Measurements from ENCODE around the gene EFHD2. TPM values are rescaled to one million over a fixed set of nuclear protein-coding genes. Genes with fewer than 3 reads are reported as not detected.
"Not testable (repeated sequence)": the region's sequence is repeated elsewhere in the genome, so short reads cannot be mapped to it uniquely, and the experiment has no call there.

Gene EFHD2
- total RNA-seq, 4 donors from 2014 or later: 84.2 to 236 (median 196) TPM

- Histone ChIP-seq H3K36me3 (no peaks in the 10 kb centered on the region), H3K4me3 (no peak overlapping the region), H3K4me1 (peaks cover 0 to 11% (median 5%) of the 10 kb centered on the region in 4 donors), H3K27ac (no peak overlapping the region), H3K9me3 (no peaks in the 10 kb centered on the region), H3K27me3 (no peaks in the 10 kb centered on the region)
- TF ChIP-seq CTCF (IDR thresholded peaks at IDR 0.05) (no peak), POLR2A (IDR thresholded peaks at IDR 0.05) (no peak)
- no peak for DNase-seq
These were observed 23.4 kb upstream of the EFHD2 start for GRCh38 chr1:15386164-15386749.

- Histone ChIP-seq H3K4me1 (peaks cover 0 to 11% (median 5%) of the 10 kb centered on the region in 4 donors), H3K27me3 (no peaks in the 10 kb centered on the region), H3K36me3 (no peaks in the 10 kb centered on the region), H3K4me3 (no peak overlapping the region), H3K27ac (no peak overlapping the region), H3K9me3 (no peaks in the 10 kb centered on the region)
- no peak for TF ChIP-seq CTCF (IDR thresholded peaks at IDR 0.05)
- TF ChIP-seq POLR2A (IDR thresholded peaks at IDR 0.05): no peak
- DNase-seq: no peak
These were observed 21.3 kb upstream of the EFHD2 start for GRCh38 chr1:15388201-15388880.

GRCh38 chr1:15389828-15390227 is 19.9 kb upstream of the EFHD2 start:
- H3K36me3 ChIP-seq, H3K27me3 ChIP-seq, DNase-seq, H3K4me3 ChIP-seq, H3K27ac ChIP-seq, H3K4me1 ChIP-seq, H3K9me3 ChIP-seq: not testable (repeated sequence)

GRCh38 chr1:15390667-15391066 is 19.0 kb upstream of the EFHD2 start:
- H3K4me1 ChIP-seq: peaks cover 0 to 8% (median 2%) of the 10 kb centered on the region in 4 donors
- H3K36me3 ChIP-seq: no peaks in the 10 kb centered on the region
- TF ChIP-seq POLR2A (IDR thresholded peaks at IDR 0.05): no peak
- no peak for TF ChIP-seq CTCF (IDR thresholded peaks at IDR 0.05)
- H3K27ac ChIP-seq: no peak overlapping the region
- no peaks in the 10 kb centered on the region for H3K27me3 ChIP-seq
- H3K9me3 ChIP-seq: no peaks in the 10 kb centered on the region
- H3K4me3 ChIP-seq: no peak overlapping the region
- DNase-seq: no peak

- no peaks in the 10 kb centered on the region for H3K27me3 ChIP-seq
- no peak overlapping the region for H3K4me3 ChIP-seq
- peaks cover 0 to 1% (median under 1%) of the 10 kb centered on the region in 4 donors for H3K4me1 ChIP-seq
- no peak for DNase-seq
- H3K27ac ChIP-seq: no peak overlapping the region
- TF ChIP-seq CTCF (IDR thresholded peaks at IDR 0.05): no peak
- TF ChIP-seq POLR2A (IDR thresholded peaks at IDR 0.05): no peak
- no peaks in the 10 kb centered on the region for H3K36me3 ChIP-seq
- no peaks in the 10 kb centered on the region for H3K9me3 ChIP-seq
These were observed 18.3 kb upstream of the EFHD2 start for GRCh38 chr1:15391366-15391765.

- no peaks in the 10 kb centered on the region for H3K27me3 ChIP-seq
- no peaks in the 10 kb centered on the region for H3K36me3 ChIP-seq
- no peaks in the 10 kb centered on the region for H3K4me1 ChIP-seq
- no peaks in the 10 kb centered on the region for H3K9me3 ChIP-seq
- no peak overlapping the region for H3K4me3 ChIP-seq
- TF ChIP-seq POLR2A (IDR thresholded peaks at IDR 0.05): no peak
- no peak for TF ChIP-seq CTCF (IDR thresholded peaks at IDR 0.05)
- no peak for DNase-seq
- no peak overlapping the region for H3K27ac ChIP-seq
These were observed 16.0 kb upstream of the EFHD2 start for GRCh38 chr1:15393475-15394257.

All from Peyer's patch (tissue), 4 donors.